IPS-15b (cell line): ENCODE results near the gene SV2C.
"Not testable (repeated sequence)": the region's sequence is repeated elsewhere in the genome, so short reads cannot be mapped to it uniquely, and the experiment has no call there.

ENCODE experiments used
- H3K27me3 ChIP-seq: one replicate; pipeline ENCODE4 v1.6.1; 2013; ENCODE audit warnings: low read length; ENCODE audit not compliant: control insufficient read depth, insufficient read depth
- H3K36me3 ChIP-seq: one replicate; pipeline ENCODE4 v1.6.1; 2013; ENCODE audit warnings: low read length; ENCODE audit not compliant: control insufficient read depth, insufficient read depth
- H3K4me1 ChIP-seq: one replicate; pipeline ENCODE4 v1.6.1; 2013; ENCODE audit warnings: mild to moderate bottlenecking, low read length; ENCODE audit not compliant: control insufficient read depth, insufficient read depth
- H3K4me3 ChIP-seq: one replicate; pipeline ENCODE4 v1.5.1; 2013; ENCODE audit warnings: low read depth, low read length
- H3K9ac ChIP-seq: one replicate; pipeline ENCODE4 v1.6.1; 2013; ENCODE audit warnings: low read depth, mild to moderate bottlenecking, low read length
- H3K9me3 ChIP-seq: one replicate; pipeline ENCODE4 v1.6.1; 2013; ENCODE audit warnings: mild to moderate bottlenecking, low read length; ENCODE audit not compliant: control insufficient read depth, insufficient read depth

SV2C gene

GRCh38 chr5:76082772-76083554, at the start of gene SV2C:
SV2C (plus strand) TSS chr5:76083383; CDS start chr5:76131751, 48,368 bp downstream.
- peaks cover 6% of the 10 kb centered on the region for H3K4me1 ChIP-seq
- peak within 1 kb of the TSS; percentile 77 for H3K4me3 ChIP-seq
- H3K9ac ChIP-seq, result peak within 1 kb of the TSS; percentile 37

GRCh38 chr5:76037736-76038151, 45.4 kb upstream of the SV2C start:
- H3K36me3 ChIP-seq, H3K9ac ChIP-seq, H3K27me3 ChIP-seq, H3K9me3 ChIP-seq, H3K4me1 ChIP-seq: not testable (repeated sequence)
- H3K4me3 ChIP-seq, result peak overlapping the region; percentile 50

More at GRCh38 chr5:76082772-76083554, at the start of gene SV2C:
- Histone ChIP-seq H3K9me3 (no peaks in the 10 kb centered on the region), H3K27me3 (peaks cover 96% of the 10 kb centered on the region), H3K36me3 (no peaks in the 10 kb centered on the region)

- Histone ChIP-seq H3K27me3 (no peaks in the 10 kb centered on the region), H3K4me3 (peak overlapping the region; percentile 50), H3K36me3 (no peaks in the 10 kb centered on the region), H3K9me3 (no peaks in the 10 kb centered on the region), H3K4me1 (no peaks in the 10 kb centered on the region), H3K9ac (no peak overlapping the region)
Measured at GRCh38 chr5:76038212-76038611, 45.0 kb upstream of the SV2C start.

- no peaks in the 10 kb centered on the region for H3K9me3 ChIP-seq
Measured at GRCh38 chr5:76040806-76041205, 42.4 kb upstream of the SV2C start.

GRCh38 chr5:76041863-76042262, 41.3 kb upstream of the SV2C start:
- Histone ChIP-seq H3K36me3 (no peaks in the 10 kb centered on the region), H3K9me3 (no peaks in the 10 kb centered on the region), H3K27me3 (no peaks in the 10 kb centered on the region), H3K9ac (no peak overlapping the region), H3K4me1 (no peaks in the 10 kb centered on the region), H3K4me3 (no peak overlapping the region)

More at GRCh38 chr5:76040806-76041205, 42.4 kb upstream of the SV2C start:
- Histone ChIP-seq H3K4me1 (no peaks in the 10 kb centered on the region), H3K9ac (no peak overlapping the region), H3K4me3 (no peak overlapping the region), H3K27me3 (no peaks in the 10 kb centered on the region), H3K36me3 (no peaks in the 10 kb centered on the region)

GRCh38 chr5:76046741-76047140, 36.4 kb upstream of the SV2C start:
- Histone ChIP-seq H3K4me1 (no peaks in the 10 kb centered on the region), H3K27me3 (no peaks in the 10 kb centered on the region), H3K9me3 (no peaks in the 10 kb centered on the region), H3K36me3 (no peaks in the 10 kb centered on the region), H3K4me3 (no peak overlapping the region), H3K9ac (no peak overlapping the region)

GRCh38 chr5:76050134-76050533, 33.0 kb upstream of the SV2C start:
- Histone ChIP-seq H3K4me3 (no peak overlapping the region), H3K27me3 (no peaks in the 10 kb centered on the region), H3K36me3 (no peaks in the 10 kb centered on the region), H3K4me1 (no peaks in the 10 kb centered on the region), H3K9ac (no peak overlapping the region), H3K9me3 (no peaks in the 10 kb centered on the region)

- Histone ChIP-seq H3K9me3 (no peaks in the 10 kb centered on the region), H3K9ac (no peak overlapping the region), H3K27me3 (no peaks in the 10 kb centered on the region), H3K4me1 (no peaks in the 10 kb centered on the region), H3K36me3 (no peaks in the 10 kb centered on the region), H3K4me3 (no peak overlapping the region)
Measured at GRCh38 chr5:76062502-76063041, 20.6 kb upstream of the SV2C start.

- H3K9me3 ChIP-seq, result no peaks in the 10 kb centered on the region
- H3K9ac ChIP-seq, result no peak overlapping the region
- H3K4me1 ChIP-seq, result no peaks in the 10 kb centered on the region
- no peaks in the 10 kb centered on the region for H3K27me3 ChIP-seq
- no peaks in the 10 kb centered on the region for H3K36me3 ChIP-seq
- no peak overlapping the region for H3K4me3 ChIP-seq
Measured at GRCh38 chr5:76065258-76065657, 17.9 kb upstream of the SV2C start.

GRCh38 chr5:76069061-76069735, 14.0 kb upstream of the SV2C start:
- H3K4me1 ChIP-seq, result no peaks in the 10 kb centered on the region
- H3K27me3 ChIP-seq, result no peaks in the 10 kb centered on the region
- no peaks in the 10 kb centered on the region for H3K36me3 ChIP-seq
- H3K9ac ChIP-seq, result no peak overlapping the region
- no peak overlapping the region for H3K4me3 ChIP-seq
- no peaks in the 10 kb centered on the region for H3K9me3 ChIP-seq

- Histone ChIP-seq H3K4me1 (no peaks in the 10 kb centered on the region), H3K9ac (no peak overlapping the region), H3K27me3 (peaks cover 38% of the 10 kb centered on the region), H3K36me3 (no peaks in the 10 kb centered on the region), H3K4me3 (no peak overlapping the region), H3K9me3 (no peaks in the 10 kb centered on the region)
Measured at GRCh38 chr5:76074487-76075065, 8.6 kb upstream of the SV2C start.
